ENCODE results near the gene MYO5A. TPM values are rescaled to one million over a fixed set of nuclear protein-coding genes. Genes with fewer than 3 reads are reported as not detected.

The MYO5A gene
- total RNA-seq, 2 donors from 2014 or later, result 2.6 to 6.0 TPM

- H3K27me3 ChIP-seq, result no peaks in the 10 kb centered on the region
- H3K36me3 ChIP-seq, result no peaks in the 10 kb centered on the region
- H3K9me3 ChIP-seq, result no peaks in the 10 kb centered on the region
- H3K4me3 ChIP-seq, result no peak overlapping the region
- H3K27ac ChIP-seq, result no peak overlapping the region
- no peaks in the 10 kb centered on the region for H3K4me1 ChIP-seq
- no peak for TF ChIP-seq CTCF (IDR thresholded peaks at IDR 0.05)
- H3K9ac ChIP-seq (ENCODE audit: low read depth in 2 of 2, low read length in 2 of 2), result no peak overlapping the region
- DNase-seq, result no peak
- intact Hi-C loops (cut with DNase I), result loop anchor here (5.0 kb wide), 1 partner anchor 478 kb away; no protein-coding TSS in a partner anchor
Measured at GRCh38 chr15:52259503-52259902, 269.2 kb downstream of the MYO5A start.

GRCh38 chr15:52258461-52258860 is 270.2 kb downstream of the MYO5A start:
- TF ChIP-seq CTCF (IDR thresholded peaks at IDR 0.05), result no peak
- Histone ChIP-seq H3K9me3 (no peaks in the 10 kb centered on the region), H3K27ac (no peak overlapping the region), H3K36me3 (no peaks in the 10 kb centered on the region), H3K4me1 (no peaks in the 10 kb centered on the region), H3K4me3 (no peak overlapping the region), H3K9ac (ENCODE audit: low read depth in 2 of 2, low read length in 2 of 2) (no peak overlapping the region), H3K27me3 (no peaks in the 10 kb centered on the region)
- no peak for DNase-seq
- intact Hi-C loops (cut with DNase I), result loop anchor here (5.0 kb wide), 1 partner anchor 479 kb away; no protein-coding TSS in a partner anchor

GRCh38 chr15:52257734-52258062 is 271.0 kb downstream of the MYO5A start:
- H3K27ac ChIP-seq, result no peak overlapping the region
- H3K4me1 ChIP-seq, result no peaks in the 10 kb centered on the region
- no peak for DNase-seq
- no peak for TF ChIP-seq CTCF (IDR thresholded peaks at IDR 0.05)
- no peak overlapping the region for H3K4me3 ChIP-seq
- H3K27me3 ChIP-seq, result no peaks in the 10 kb centered on the region
- no peak overlapping the region for H3K9ac ChIP-seq (ENCODE audit: low read depth in 2 of 2, low read length in 2 of 2)
- no peaks in the 10 kb centered on the region for H3K36me3 ChIP-seq
- no peaks in the 10 kb centered on the region for H3K9me3 ChIP-seq
- intact Hi-C loops (cut with DNase I), result loop anchor here (5.0 kb wide), 1 partner anchor 480 kb away; no protein-coding TSS in a partner anchor

Small RNA genes within 50 kb of the gene (microRNA-seq; reads per million reads assigned to microRNA genes)
- 8.3 reads per million, percentile 12 among the genes with 10 or more reads in this experiment for gene MIR1266

Other genes starting within 250 kb of the MYO5A start
- gene MYO5C, start 233.1 kb downstream of the MYO5A start, total RNA-seq, result 100 to 1,000 TPM in 1 of 2 donors, 10 to 100 TPM in 1; 71.4 to 102 TPM
- gene ARPP19, start 40.1 kb upstream of the MYO5A start, total RNA-seq, result 100 to 1,000 TPM in 1 of 2 donors, 10 to 100 TPM in 1; 72.2 to 116 TPM
- 10 to 100 TPM; 29.6 to 34.5 TPM for gene ATOSA, start 150.5 kb upstream of the MYO5A start, total RNA-seq